Adipose tissue (tissue), 3 donors: ENCODE data around the gene ACACA. TPM values are rescaled to one million over a fixed set of nuclear protein-coding genes. Genes with fewer than 3 reads are reported as not detected.

ENCODE experiments used
- H3K27ac ChIP-seq: one replicate; pipeline ENCODE4 v1.5.1; 2013; ENCODE audit warnings: low read depth, low read length
- WGBS, 3 donors: extraction: QIAGEN DNeasy Blood & Tissue Kit; methylation state at CpG; one replicate each; pipeline ENCODE4 v1.1.7; 2013; 5-methylcytosine and 5-hydroxymethylcytosine counted together
- polyA plus RNA-seq, 3 donors: library from polyadenylated mRNA; stranded (reverse); fragments of 200-250 nt; gene quantifications; one replicate each; pipeline ENCODE4 v1.2.3, GENCODE V29; 2013
- donor health status: healthy with polysubstance abuse.
- donor health status: Bipolar disorder and iron deficiency.
- donor health status: healthy.

ACACA gene
- polyA plus RNA-seq, 3 donors: 9.5 to 40.2 (median 26.5) TPM

GRCh38 chr17:37309051-37309450 is 97.6 kb downstream of the ACACA start:
- WGBS, 3 donors: 97 to 99% (median 97%) methylated on average over 5 of the region's 5 CpGs
- no peak overlapping the region for H3K27ac ChIP-seq

GRCh38 chr17:37305406-37305905 is 101.2 kb downstream of the ACACA start:
- H3K27ac ChIP-seq: no peak overlapping the region
- WGBS, 3 donors: 85 to 96% (median 94%) methylated on average over 2 of the region's 2 CpGs

- no peak overlapping the region for H3K27ac ChIP-seq
- 51 to 71% (median 70%) methylated on average over 4 of the region's 4 CpGs for whole genome bisulfite sequencing, 3 donors
These were observed 105.3 kb downstream of the ACACA start for GRCh38 chr17:37301288-37301687.

GRCh38 chr17:37300683-37301082 is 106.0 kb downstream of the ACACA start:
- H3K27ac ChIP-seq: no peak overlapping the region
- 38 to 84% (median 71%) methylated on average over 2 of the region's 2 CpGs for whole genome bisulfite sequencing, 3 donors

GRCh38 chr17:37299257-37299980 is 107.2 kb downstream of the ACACA start:
- 25 to 59% (median 36%) methylated on average over 7 of the region's 7 CpGs for WGBS, 3 donors

GRCh38 chr17:37295888-37296287 is 110.7 kb downstream of the ACACA start:
- 95 to 97% (median 97%) methylated on average over 2 of the region's 2 CpGs for WGBS, 3 donors
- no peak overlapping the region for H3K27ac ChIP-seq

More at GRCh38 chr17:37299257-37299980, 107.2 kb downstream of the ACACA start:
- no peak overlapping the region for H3K27ac ChIP-seq

DNA sequence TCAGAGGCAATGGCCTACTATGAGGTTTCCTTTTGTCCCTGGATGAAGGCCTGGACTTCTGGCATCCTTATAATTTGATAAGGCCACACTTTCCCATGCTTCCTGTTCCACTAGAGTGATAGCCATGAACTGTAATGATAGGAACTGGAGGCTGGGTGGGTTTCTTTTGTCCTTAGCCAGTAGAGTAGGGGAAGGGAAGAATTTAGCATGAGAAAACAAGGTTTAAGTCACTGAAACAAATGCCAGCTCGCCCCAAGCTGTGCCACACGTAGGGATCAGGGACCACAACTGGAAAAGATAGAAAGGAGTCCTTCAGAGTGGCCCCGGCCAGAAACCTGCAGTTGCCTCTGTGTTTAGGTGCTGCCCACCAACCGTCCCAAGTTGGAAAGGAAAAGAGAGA is 111.7 kb downstream of the ACACA start:
- 89 to 92% (median 90%) methylated on average over 4 of the region's 4 CpGs for WGBS, 3 donors
- H3K27ac ChIP-seq: no peak overlapping the region

DNA sequence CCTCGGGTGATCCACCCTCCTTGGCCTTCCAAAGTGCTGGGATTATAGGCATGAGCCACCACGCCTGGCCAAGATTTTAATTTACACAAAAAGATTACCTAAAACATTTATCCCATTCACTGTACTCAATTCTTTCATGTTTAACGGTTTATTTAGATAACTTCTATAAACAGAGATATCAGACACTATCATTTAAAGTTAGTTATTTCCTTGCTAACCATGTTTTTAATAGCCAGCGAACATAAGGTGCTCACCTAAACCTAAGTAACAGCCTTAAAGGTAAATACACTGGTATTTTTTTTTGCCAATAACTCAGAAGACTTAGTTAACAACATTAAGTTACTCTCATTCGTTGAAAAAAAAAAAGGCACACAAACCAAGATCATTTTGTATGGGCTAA is 112.9 kb downstream of the ACACA start:
- no peak overlapping the region for H3K27ac ChIP-seq
- 46 to 90% (median 85%) methylated on average over 5 of the region's 5 CpGs for WGBS, 3 donors

DNA sequence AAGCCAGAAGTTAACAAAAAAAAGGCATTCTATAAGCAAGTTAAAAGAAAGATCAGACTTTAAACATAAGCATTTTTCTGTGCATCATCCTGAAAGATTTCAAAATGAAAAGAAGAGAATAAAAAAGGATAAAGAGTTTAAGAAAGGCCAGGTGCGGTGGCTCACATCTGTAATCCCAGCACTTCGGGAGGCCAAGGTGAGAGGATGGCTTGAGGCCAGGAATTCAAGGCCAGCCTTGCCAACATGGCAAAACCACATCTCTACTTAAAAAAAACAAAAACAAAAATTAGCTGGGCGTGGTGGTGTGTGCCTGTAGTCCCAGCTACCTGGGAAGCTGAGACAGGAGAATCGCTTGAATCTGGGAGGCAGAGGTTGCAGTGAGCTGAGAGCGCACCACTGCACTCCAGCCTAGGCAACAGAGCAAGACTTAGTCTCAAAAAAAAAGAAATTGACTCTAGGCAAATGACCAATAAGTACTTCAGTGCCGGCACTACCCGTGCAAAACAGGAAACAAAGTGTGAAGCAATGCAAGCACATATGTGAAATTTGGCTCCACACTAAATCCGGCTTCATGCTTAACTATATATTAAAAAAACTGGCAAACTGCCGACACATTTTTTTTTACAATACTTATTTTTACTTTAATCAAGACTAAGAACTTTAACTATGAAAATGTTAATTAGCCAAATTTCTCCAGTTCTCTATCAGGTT is 114.1 kb downstream of the ACACA start:
- no peak overlapping the region for H3K27ac ChIP-seq
- WGBS, 3 donors: 44 to 51% (median 48%) methylated on average over 9 of the region's 9 CpGs

- 80 to 95% (median 92%) methylated on average over 4 of the region's 4 CpGs for WGBS, 3 donors
- no peak overlapping the region for H3K27ac ChIP-seq
These were observed 115.3 kb downstream of the ACACA start for GRCh38 chr17:37291351-37291750.

- WGBS, 3 donors: 49 to 80% (median 57%) methylated on average over 1 of the region's 1 CpG
- no peak overlapping the region for H3K27ac ChIP-seq
These were observed 120.2 kb downstream of the ACACA start for GRCh38 chr17:37286430-37286829.

DNA sequence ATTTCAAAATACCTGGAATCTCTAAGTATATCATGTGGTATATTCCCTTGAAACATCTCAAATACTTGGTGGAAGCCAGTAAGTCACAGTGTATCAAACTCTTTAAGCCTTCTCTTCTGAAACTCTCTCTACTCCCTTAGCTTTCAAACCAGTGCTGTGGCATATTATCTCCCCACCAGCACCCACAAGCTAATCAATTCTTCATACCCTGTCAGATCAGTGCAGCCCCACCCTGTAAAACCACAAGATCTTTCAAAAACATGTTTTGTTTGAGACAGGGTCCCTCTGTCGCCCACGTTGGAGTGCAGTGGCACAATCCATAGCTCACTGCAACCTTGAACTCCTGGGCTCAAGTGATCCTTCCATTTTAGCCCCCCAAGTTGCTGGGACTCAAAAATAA is 122.4 kb downstream of the ACACA start:
- H3K27ac ChIP-seq: no peak overlapping the region

DNA sequence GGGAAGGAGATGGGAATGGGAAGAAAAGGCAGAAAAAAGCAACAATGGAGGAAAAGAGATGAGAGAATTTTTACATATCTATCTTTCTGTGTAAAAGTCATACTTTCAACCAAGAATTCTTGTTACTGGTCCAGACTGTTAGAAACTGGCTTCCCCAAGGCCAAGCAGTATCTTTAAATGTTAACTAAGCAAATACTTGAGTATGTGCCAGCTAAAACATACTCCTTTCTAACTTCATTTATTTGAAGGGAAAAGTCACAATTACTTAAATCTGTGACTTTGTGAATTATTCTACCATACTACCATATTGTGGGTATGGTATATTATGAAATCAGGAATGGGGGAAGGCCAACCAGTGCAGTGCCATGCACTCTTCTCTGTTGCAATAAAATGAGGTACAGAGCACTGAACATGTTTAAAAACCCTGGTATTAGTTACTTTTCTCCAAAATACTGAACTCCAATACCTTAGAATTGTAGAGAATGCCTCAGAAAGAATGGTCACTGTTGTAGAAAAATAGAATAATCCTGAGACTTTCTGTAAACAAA is 123.1 kb downstream of the ACACA start:
- H3K27ac ChIP-seq: no peak overlapping the region

More for the DNA sequence above, 122.4 kb downstream of the ACACA start:
- 77 to 86% (median 82%) methylated on average over 2 of the region's 2 CpGs for WGBS, 3 donors

GRCh38 chr17:37280841-37281240 is 125.8 kb downstream of the ACACA start:
- WGBS, 3 donors: 97 to 98% (median 98%) methylated on average over 6 of the region's 6 CpGs
- no peak overlapping the region for H3K27ac ChIP-seq

GRCh38 chr17:37278247-37278894 is 128.3 kb downstream of the ACACA start:
- H3K27ac ChIP-seq: no peak overlapping the region
- WGBS, 3 donors: 41 to 88% (median 88%) methylated on average over 2 of the region's 2 CpGs

- no peak overlapping the region for H3K27ac ChIP-seq
- 0% methylated on average over 1 of the region's 1 CpG for WGBS, 3 donors
These were observed 130.2 kb downstream of the ACACA start for GRCh38 chr17:37276475-37276874.

DNA sequence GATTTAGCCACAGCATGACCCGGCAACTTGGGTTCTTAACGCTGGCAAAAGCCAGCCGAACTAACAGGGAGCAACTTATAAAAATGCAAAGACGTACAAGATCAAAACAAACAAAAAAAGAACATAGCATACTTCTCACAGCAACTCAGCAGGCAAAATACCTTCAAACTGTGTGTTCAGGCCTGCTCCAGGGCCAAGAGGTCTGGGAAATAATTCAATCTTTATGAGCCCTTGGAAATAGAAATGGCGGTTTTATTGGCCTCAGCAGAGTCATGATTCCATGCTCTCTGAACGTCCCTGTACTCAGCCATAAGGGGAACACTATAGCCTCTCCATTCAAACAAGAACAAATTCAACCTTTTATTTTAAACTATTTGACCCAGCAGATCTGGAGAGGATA is 132.2 kb downstream of the ACACA start:
- H3K27ac ChIP-seq: no peak overlapping the region
- 77 to 91% (median 82%) methylated on average over 6 of the region's 6 CpGs for WGBS, 3 donors

- H3K27ac ChIP-seq: no peak overlapping the region
These were observed 133.1 kb downstream of the ACACA start for GRCh38 chr17:37273409-37274051.

More at GRCh38 chr17:37273409-37274051, 133.1 kb downstream of the ACACA start:
- WGBS, 3 donors: 58 to 68% (median 61%) methylated on average over 3 of the region's 3 CpGs
